HL-60 (cell line): Measurements from ENCODE around the gene IL18R1.

ENCODE experiments used
- CTCF ChIP-seq: IDR thresholded peaks from one replicate; pipeline ENCODE4 v1.5.1; 2011; ENCODE audit warnings: low read length, control low read depth, inconsistent platforms; ENCODE audit not compliant: insufficient read depth
- POLR2AphosphoS5 ChIP-seq: IDR thresholded peaks from 2 replicates; pipeline ENCODE4 v1.6.1; 2012; ENCODE audit warnings: low read depth
- REST ChIP-seq: IDR thresholded peaks from 2 replicates; pipeline ENCODE4 v1.6.1; 2012; ENCODE audit warnings: low read depth; ENCODE audit not compliant: insufficient replicate concordance

DNA sequence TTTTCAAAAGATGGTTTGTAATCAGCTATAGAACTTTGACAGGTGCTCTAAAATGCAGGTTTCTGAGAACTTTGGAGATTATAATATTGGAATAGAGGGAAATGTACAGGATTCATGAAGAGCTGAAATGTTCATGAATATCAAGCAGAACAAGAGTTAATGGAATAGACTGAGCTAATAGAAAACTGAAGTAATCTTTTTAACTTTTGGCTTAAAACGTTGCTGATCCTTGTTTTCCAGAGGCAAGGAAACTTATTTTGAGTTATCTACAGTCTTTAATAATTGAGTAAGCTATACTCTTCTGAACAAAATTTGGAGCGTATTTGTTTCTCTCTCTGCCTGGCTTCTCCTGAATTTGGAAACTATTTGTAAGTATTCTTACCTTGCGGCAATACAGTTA is 56.6 kb downstream of the IL18R1 start:
- TF ChIP-seq CTCF (no peak), POLR2AphosphoS5 (no peak), REST (no peak)
